ENCODE measurements around the gene B4GALT1. TPM values are rescaled to one million over a fixed set of nuclear protein-coding genes. Genes with fewer than 3 reads are reported as not detected.

The B4GALT1 gene
- total RNA-seq, 1 experiment from 2014 or later = 31.4 TPM

DNA sequence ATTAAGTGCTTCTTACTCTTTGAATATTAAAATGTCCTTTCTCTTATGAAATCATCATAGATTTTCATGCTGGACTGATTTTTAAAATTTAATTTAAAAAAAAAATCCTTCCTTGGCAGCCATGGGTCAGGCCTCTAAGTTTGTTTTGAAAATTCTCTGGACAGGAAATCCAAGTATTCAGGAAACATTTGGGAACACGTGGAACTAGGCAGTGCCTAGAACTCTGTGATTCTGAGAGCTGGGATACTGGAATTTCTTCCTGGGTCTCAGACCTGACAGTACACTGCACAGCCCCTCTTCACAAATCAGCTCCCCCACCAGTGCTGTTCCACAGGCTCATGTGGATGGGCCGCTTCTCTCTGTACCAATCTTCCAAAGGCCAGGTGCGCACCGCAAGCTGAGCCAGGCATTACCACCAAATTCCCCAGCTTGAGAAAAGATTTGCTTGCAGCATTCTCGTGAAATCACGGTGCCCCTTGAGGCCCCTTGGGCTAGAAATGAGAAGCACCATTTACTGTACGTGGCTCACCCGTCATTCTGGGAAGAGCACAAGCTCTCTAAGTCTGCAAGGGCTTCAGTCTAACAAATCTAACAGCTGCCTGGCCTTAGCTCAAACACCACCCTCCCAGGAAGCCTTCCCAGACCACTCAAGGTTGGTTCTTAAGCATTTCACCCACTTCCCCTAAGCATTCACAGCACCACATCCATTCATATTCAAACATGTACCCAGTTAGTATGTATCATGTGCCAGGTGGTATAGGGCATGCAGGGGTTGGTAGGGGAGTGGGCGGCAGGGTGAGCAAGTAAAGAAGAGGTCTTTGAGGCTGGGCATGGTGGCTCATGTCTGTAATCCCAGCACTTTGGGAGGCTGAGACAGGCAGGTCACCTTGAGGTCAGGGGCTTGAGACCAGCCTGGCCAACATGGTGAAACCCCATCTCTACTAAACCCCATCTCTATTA is 26.5 kb downstream of the B4GALT1 start:
- no peaks in the 10 kb centered on the region for H3K36me3 ChIP-seq (ENCODE audit: control insufficient read depth in 1 of 2, insufficient read depth in 2 of 2, low read length in 2 of 2)
- ATAC-seq = no peak
- H3K9me3 ChIP-seq (ENCODE audit: control insufficient read depth in 1 of 2, insufficient read depth in 1 of 2, low read depth in 1 of 2, low read length in 2 of 2) = no peaks in the 10 kb centered on the region
- intact Hi-C loops (cut with micrococcal nuclease) = no loop called here
- H3K27me3 ChIP-seq (ENCODE audit: insufficient read depth, low read length) = no peaks in the 10 kb centered on the region
- H3K9ac ChIP-seq (ENCODE audit: low read length) = no peak overlapping the region
- DNase-seq (ENCODE audit: low read depth, low spot score) = no peak
- H3K4me1 ChIP-seq (ENCODE audit: control insufficient read depth in 1 of 2, insufficient read depth in 2 of 2, low read length in 2 of 2) = peaks cover 0 to 19% of the 10 kb centered on the region in 2 experiments; a peak in 1 of 4 replicates
- no peak overlapping the region for H2AFZ ChIP-seq (ENCODE audit: low read depth, low read length, poor library complexity, severe bottlenecking)
- peaks cover 14% of the 10 kb centered on the region; the same call in 1 of the 2 replicates for H3K79me2 ChIP-seq (ENCODE audit: insufficient read depth, low read length)
- POLR2A ChIA-PET = interaction anchor here (0.9 kb wide), 1 partner anchor 32 kb away, joined by 3 read pairs; no protein-coding TSS in a partner anchor
- CTCF ChIA-PET = no interaction called here
- BruUV-seq (replicated peaks) = no TSS peak
- no peaks in the 10 kb centered on the region for H4K20me1 ChIP-seq (ENCODE audit: insufficient read depth)
- TF ChIP-seq TCF7L2 (IDR thresholded peaks at IDR 0.05; ENCODE audit: borderline replicate concordance, extremely low read depth, insufficient read depth, insufficient read length) (no peak), POLR2AphosphoS5 (IDR thresholded peaks at IDR 0.05; ENCODE audit: low read depth, low read length) (no peak), EZH2 (IDR thresholded peaks at IDR 0.05) (no peak)
- TF ChIP-seq, protein P1, sequence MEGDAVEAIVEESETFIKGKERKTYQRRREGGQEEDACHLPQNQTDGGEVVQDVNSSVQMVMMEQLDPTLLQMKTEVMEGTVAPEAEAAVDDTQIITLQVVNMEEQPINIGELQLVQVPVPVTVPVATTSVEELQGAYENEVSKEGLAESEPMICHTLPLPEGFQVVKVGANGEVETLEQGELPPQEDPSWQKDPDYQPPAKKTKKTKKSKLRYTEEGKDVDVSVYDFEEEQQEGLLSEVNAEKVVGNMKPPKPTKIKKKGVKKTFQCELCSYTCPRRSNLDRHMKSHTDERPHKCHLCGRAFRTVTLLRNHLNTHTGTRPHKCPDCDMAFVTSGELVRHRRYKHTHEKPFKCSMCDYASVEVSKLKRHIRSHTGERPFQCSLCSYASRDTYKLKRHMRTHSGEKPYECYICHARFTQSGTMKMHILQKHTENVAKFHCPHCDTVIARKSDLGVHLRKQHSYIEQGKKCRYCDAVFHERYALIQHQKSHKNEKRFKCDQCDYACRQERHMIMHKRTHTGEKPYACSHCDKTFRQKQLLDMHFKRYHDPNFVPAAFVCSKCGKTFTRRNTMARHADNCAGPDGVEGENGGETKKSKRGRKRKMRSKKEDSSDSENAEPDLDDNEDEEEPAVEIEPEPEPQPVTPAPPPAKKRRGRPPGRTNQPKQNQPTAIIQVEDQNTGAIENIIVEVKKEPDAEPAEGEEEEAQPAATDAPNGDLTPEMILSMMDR (IDR thresholded peaks at IDR 0.05 in 2 of 3, conservative IDR thresholded peaks at IDR 0.05 in 1 of 3; ENCODE audit: borderline replicate concordance in 1 of 3, insufficient read depth in 1 of 3, low read depth in 2 of 3, low read length in 2 of 3) = no peak
- no peaks in the 10 kb centered on the region for H3K9me2 ChIP-seq (ENCODE audit: insufficient read depth)
- no peak overlapping the region for H3K27ac ChIP-seq (ENCODE audit: low read depth, low read length)
- H3K4me2 ChIP-seq (ENCODE audit: low read length) = no peak overlapping the region
- no peak overlapping the region for H3K4me3 ChIP-seq (replicated peaks in 1 of 2; ENCODE audit: low read depth in 1 of 2, low read length in 2 of 2)
- RAD21 ChIA-PET (ENCODE audit: low non-redundant PET in 1 of 2, low total read pairs in 2 of 2, uncharacterized antibody in 2 of 2, unreplicated experiment in 2 of 2) = no interaction called here

Data from HCT116 (cell line).